Activated T-helper 2 cell treated with anti-CD3 and anti-CD28 coated beads, Interferon-gamma antibody, Interleukin-2, Interleukin-4, amounts not matched to agents 10 μg/mL and 5 μg/mL and 100 μg/mL, durations not matched to agents 14 hours and 24 hours and 36 hours (primary cell): Measurements from ENCODE around the gene CDS2. TPM values are rescaled to one million over a fixed set of nuclear protein-coding genes. Genes with fewer than 3 reads are reported as not detected.

ENCODE experiments used
- DNase-seq: peaks from one replicate; pipeline ENCODE4 v3.0.0; 2021; ENCODE audit warnings: low spot score
- H3K27ac Mint-ChIP-seq: one replicate; pipeline ENCODE4 v1.8.0; 2021; ENCODE audit warnings: mixed read lengths
- H3K27me3 Mint-ChIP-seq: one replicate; pipeline ENCODE4 v1.8.0; 2021; ENCODE audit warnings: low read depth, mixed read lengths
- H3K36me3 Mint-ChIP-seq: one replicate; pipeline ENCODE4 v1.8.0; 2021; ENCODE audit warnings: low read depth, mixed read lengths
- H3K4me1 Mint-ChIP-seq: one replicate; pipeline ENCODE4 v1.8.0; 2021; ENCODE audit warnings: low read depth, mixed read lengths
- H3K4me3 Mint-ChIP-seq: one replicate; pipeline ENCODE4 v1.8.0; 2021; ENCODE audit warnings: low read depth, mild to moderate bottlenecking, moderate library complexity, mixed read lengths
- H3K9me3 Mint-ChIP-seq: one replicate; pipeline ENCODE4 v1.8.0; 2021; ENCODE audit warnings: mixed read lengths
- intact Hi-C: fragments of 100-400 bp; cut with micrococcal nuclease; formaldehyde crosslinking; loops from one replicate; pipeline ENCODE4 v1.15.1; 2023
- total RNA-seq: library from RNA; stranded (reverse); gene quantifications from 2 replicates; pipeline ENCODE4 v1.2.3, GENCODE V29; 2022

The CDS2 gene
- total RNA-seq, 1 donor from 2014 or later: 41.4 TPM

GRCh38 chr20:5146099-5146668, 19.4 kb downstream of the CDS2 start:
- Mint-ChIP-seq H3K9me3 (no peaks in the 10 kb centered on the region), H3K4me3 (no peak overlapping the region), H3K36me3 (peaks cover 15% of the 10 kb centered on the region), H3K27me3 (no peaks in the 10 kb centered on the region), H3K27ac (peak overlapping the region; percentile 56), H3K4me1 (peaks cover 43% of the 10 kb centered on the region)
- intact Hi-C loops: no loop called here
- no peak for DNase-seq

GRCh38 chr20:5146871-5147592, 20.2 kb downstream of the CDS2 start:
- Mint-ChIP-seq H3K4me1 (peaks cover 40% of the 10 kb centered on the region), H3K27me3 (no peaks in the 10 kb centered on the region), H3K9me3 (no peaks in the 10 kb centered on the region), H3K27ac (no peak overlapping the region), H3K4me3 (no peak overlapping the region), H3K36me3 (peaks cover 15% of the 10 kb centered on the region)
- intact Hi-C loops: no loop called here
- DNase-seq: no peak

- Mint-ChIP-seq H3K27me3 (no peaks in the 10 kb centered on the region), H3K4me1 (peaks cover 51% of the 10 kb centered on the region), H3K4me3 (no peak overlapping the region), H3K9me3 (no peaks in the 10 kb centered on the region), H3K27ac (no peak overlapping the region), H3K36me3 (peaks cover 20% of the 10 kb centered on the region)
- intact Hi-C loops: no loop called here
- no peak for DNase-seq
Measured at GRCh38 chr20:5148581-5148980, 21.8 kb downstream of the CDS2 start.

- peaks cover 47% of the 10 kb centered on the region for H3K4me1 Mint-ChIP-seq
- H3K27ac Mint-ChIP-seq: no peak overlapping the region
- no peaks in the 10 kb centered on the region for H3K27me3 Mint-ChIP-seq
- H3K9me3 Mint-ChIP-seq: no peaks in the 10 kb centered on the region
- intact Hi-C loops: no loop called here
- no peak for DNase-seq
- H3K4me3 Mint-ChIP-seq: no peak overlapping the region
- H3K36me3 Mint-ChIP-seq: peaks cover 19% of the 10 kb centered on the region
Measured at GRCh38 chr20:5149892-5150225, 23.1 kb downstream of the CDS2 start.

- H3K4me1 Mint-ChIP-seq: peaks cover 45% of the 10 kb centered on the region
- intact Hi-C loops: no loop called here
- no peak overlapping the region for H3K27ac Mint-ChIP-seq
Measured at GRCh38 chr20:5150226-5151076, 23.6 kb downstream of the CDS2 start.

GRCh38 chr20:5153152-5153467, 26.3 kb downstream of the CDS2 start:
- no peaks in the 10 kb centered on the region for H3K9me3 Mint-ChIP-seq
- H3K4me3 Mint-ChIP-seq: no peak overlapping the region
- intact Hi-C loops: no loop called here
- no peaks in the 10 kb centered on the region for H3K27me3 Mint-ChIP-seq
- H3K36me3 Mint-ChIP-seq: peaks cover 9% of the 10 kb centered on the region
- H3K4me1 Mint-ChIP-seq: peaks cover 32% of the 10 kb centered on the region
- DNase-seq: no peak
- no peak overlapping the region for H3K27ac Mint-ChIP-seq

More at GRCh38 chr20:5150226-5151076, 23.6 kb downstream of the CDS2 start:
- no peak overlapping the region for H3K4me3 Mint-ChIP-seq
- H3K36me3 Mint-ChIP-seq: peaks cover 16% of the 10 kb centered on the region
- H3K27me3 Mint-ChIP-seq: no peaks in the 10 kb centered on the region
- H3K9me3 Mint-ChIP-seq: no peaks in the 10 kb centered on the region
- no peak for DNase-seq

GRCh38 chr20:5153612-5154542, 27.1 kb downstream of the CDS2 start:
- Mint-ChIP-seq H3K36me3 (peaks cover 9% of the 10 kb centered on the region), H3K4me1 (peaks cover 31% of the 10 kb centered on the region), H3K9me3 (no peaks in the 10 kb centered on the region), H3K27me3 (no peaks in the 10 kb centered on the region), H3K27ac (peak overlapping the region; percentile 13), H3K4me3 (no peak overlapping the region)
- DNase-seq: no peak
- intact Hi-C loops: no loop called here

GRCh38 chr20:5154543-5154925, 27.7 kb downstream of the CDS2 start:
- no peak for DNase-seq
- intact Hi-C loops: no loop called here
- no peak overlapping the region for H3K4me3 Mint-ChIP-seq
- H3K27me3 Mint-ChIP-seq: no peaks in the 10 kb centered on the region
- peaks cover 31% of the 10 kb centered on the region for H3K4me1 Mint-ChIP-seq
- peaks cover 9% of the 10 kb centered on the region for H3K36me3 Mint-ChIP-seq
- H3K9me3 Mint-ChIP-seq: no peaks in the 10 kb centered on the region
- H3K27ac Mint-ChIP-seq: no peak overlapping the region

GRCh38 chr20:5155404-5155803, 28.6 kb downstream of the CDS2 start:
- H3K4me1 Mint-ChIP-seq: peaks cover 31% of the 10 kb centered on the region
- no peaks in the 10 kb centered on the region for H3K9me3 Mint-ChIP-seq
- no peak for DNase-seq
- peaks cover 9% of the 10 kb centered on the region for H3K36me3 Mint-ChIP-seq
- H3K4me3 Mint-ChIP-seq: no peak overlapping the region
- intact Hi-C loops: no loop called here
- no peaks in the 10 kb centered on the region for H3K27me3 Mint-ChIP-seq
- H3K27ac Mint-ChIP-seq: no peak overlapping the region

- intact Hi-C loops: no loop called here
- H3K4me1 Mint-ChIP-seq: peaks cover 33% of the 10 kb centered on the region
- H3K36me3 Mint-ChIP-seq: peaks cover 11% of the 10 kb centered on the region
- H3K27ac Mint-ChIP-seq: no peak overlapping the region
- H3K4me3 Mint-ChIP-seq: no peak overlapping the region
- H3K27me3 Mint-ChIP-seq: no peaks in the 10 kb centered on the region
- DNase-seq: no peak
- no peaks in the 10 kb centered on the region for H3K9me3 Mint-ChIP-seq
Measured at GRCh38 chr20:5156675-5157448, 30.1 kb downstream of the CDS2 start.

- Mint-ChIP-seq H3K27ac (no peak overlapping the region), H3K4me3 (no peak overlapping the region), H3K9me3 (no peaks in the 10 kb centered on the region), H3K36me3 (peaks cover 2% of the 10 kb centered on the region), H3K27me3 (no peaks in the 10 kb centered on the region), H3K4me1 (peaks cover 19% of the 10 kb centered on the region)
- intact Hi-C loops: no loop called here
- DNase-seq: no peak
Measured at GRCh38 chr20:5159928-5160327, 33.1 kb downstream of the CDS2 start.

- H3K4me3 Mint-ChIP-seq: no peak overlapping the region
- H3K36me3 Mint-ChIP-seq: peaks cover 2% of the 10 kb centered on the region
- H3K9me3 Mint-ChIP-seq: no peaks in the 10 kb centered on the region
Measured at GRCh38 chr20:5160882-5161281, 34.1 kb downstream of the CDS2 start.

More at GRCh38 chr20:5160882-5161281, 34.1 kb downstream of the CDS2 start:
- DNase-seq: no peak
- intact Hi-C loops: no loop called here
- no peak overlapping the region for H3K27ac Mint-ChIP-seq
- H3K4me1 Mint-ChIP-seq: peaks cover 19% of the 10 kb centered on the region
- no peaks in the 10 kb centered on the region for H3K27me3 Mint-ChIP-seq
